CD14-positive monocyte (primary cell): ENCODE results near the gene RTCA. TPM values are rescaled to one million over a fixed set of nuclear protein-coding genes. Genes with fewer than 3 reads are reported as not detected.

ENCODE experiments used
- DNase-seq, 3 donors: peaks; one replicate each; pipeline ENCODE4 v3.0.0-alpha.2; 2011 to 2022
- H2AFZ ChIP-seq: 2 replicates; pipeline ENCODE4 v1.6.0; 2012; ENCODE audit warnings: mild to moderate bottlenecking, low read depth, low read length, inconsistent platforms; ENCODE audit not compliant: insufficient read depth, poor library complexity, severe bottlenecking
- H3K27ac ChIP-seq, 2 donors: 1 replicate in 1 of 2; 2 replicates in 1 of 2; pipeline ENCODE4 v1.5.1; 2012 to 2013; ENCODE audit warnings: low read length in 2 of 2, control low read depth in 1 of 2, inconsistent platforms in 1 of 2, low read depth in 1 of 2, mild to moderate bottlenecking in 1 of 2
- H3K27me3 ChIP-seq, 2 donors: one replicate each; pipeline versions ENCODE4 v1.6.0 to v1.6.1; 2011 to 2013; ENCODE audit warnings: low read length in 2 of 2; ENCODE audit not compliant: control insufficient read depth in 2 of 2, insufficient read depth in 2 of 2
- H3K36me3 ChIP-seq, 2 donors: replicated peaks in 1 of 2; 1 replicate in 1 of 2; 2 replicates in 1 of 2; pipeline versions ENCODE4 v1.5.1 to v1.6.1; 2012 to 2013; ENCODE audit warnings: low read length in 2 of 2, control low read depth in 1 of 2, inconsistent platforms in 1 of 2, mild to moderate bottlenecking in 1 of 2; ENCODE audit not compliant: insufficient read depth in 2 of 2, control insufficient read depth in 1 of 2
- H3K4me1 ChIP-seq, 2 donors: 1 replicate in 1 of 2; 2 replicates in 1 of 2; pipeline versions ENCODE4 v1.5.1 to v1.6.1; 2012 to 2013; ENCODE audit warnings: low read length in 2 of 2, control low read depth in 1 of 2, inconsistent platforms in 1 of 2, mild to moderate bottlenecking in 1 of 2, moderate library complexity in 1 of 2; ENCODE audit not compliant: insufficient read depth in 2 of 2, control insufficient read depth in 1 of 2
- H3K4me2 ChIP-seq: replicated peaks from 2 replicates; pipeline ENCODE3; 2012; ENCODE audit warnings: low read length, moderate library complexity, mild to moderate bottlenecking; ENCODE audit not compliant: poor library complexity, severe bottlenecking; ENCODE audit errors: extremely low read depth
- H3K4me3 ChIP-seq, 3 experiments: fragments of 200-600 bp in 1 of 3; sonication (generic) in 1 of 3; replicated peaks in 1 of 3; 1 replicate in 2 of 3; 2 replicates in 1 of 3; pipeline ENCODE4 v1.5.1; 2011 to 2013; ENCODE audit warnings: low read length in 3 of 3, mild to moderate bottlenecking in 3 of 3, control low read depth in 2 of 3, low read depth in 2 of 3, inconsistent platforms in 1 of 3, moderate library complexity in 1 of 3
- H3K79me2 ChIP-seq: 2 replicates; pipeline ENCODE4 v1.6.0; 2012; ENCODE audit warnings: mild to moderate bottlenecking, control low read depth, inconsistent platforms, low read length, moderate library complexity; ENCODE audit not compliant: insufficient read depth
- H3K9ac ChIP-seq: 2 replicates; pipeline ENCODE4 v1.6.0; 2017; ENCODE audit warnings: low read length, mild to moderate bottlenecking; ENCODE audit not compliant: insufficient read depth, poor library complexity, severe bottlenecking
- H3K9me3 ChIP-seq, 2 donors: replicated peaks in 1 of 2; 1 replicate in 1 of 2; 2 replicates in 1 of 2; pipeline versions ENCODE4 v1.5.1 to v1.6.1; 2012 to 2013; ENCODE audit warnings: low read length in 2 of 2, control low read depth in 1 of 2; ENCODE audit not compliant: control insufficient read depth in 1 of 2, insufficient read depth in 1 of 2
- H4K20me1 ChIP-seq: 2 replicates; pipeline ENCODE4 v1.6.0; 2012; ENCODE audit warnings: mild to moderate bottlenecking, low read length, control low read depth, moderate library complexity; ENCODE audit not compliant: insufficient read depth
- H3K27ac Mint-ChIP-seq, 7 donors: one replicate each; pipeline ENCODE4 v1.8.0; 2020; ENCODE audit warnings: mild to moderate bottlenecking in 7 of 7, mixed read lengths in 7 of 7, moderate library complexity in 6 of 7, inconsistent platforms in 2 of 7
- H3K27me3 Mint-ChIP-seq, 3 donors: one replicate each; pipeline ENCODE4 v1.8.0; 2021 to 2022; ENCODE audit warnings: low read depth in 3 of 3, mild to moderate bottlenecking in 3 of 3, mixed read lengths in 3 of 3, moderate library complexity in 3 of 3, inconsistent platforms in 1 of 3
- H3K36me3 Mint-ChIP-seq, 2 donors: one replicate each; pipeline ENCODE4 v1.8.0; 2020; ENCODE audit warnings: mixed read lengths in 2 of 2, inconsistent platforms in 1 of 2, mild to moderate bottlenecking in 1 of 2
- H3K4me1 Mint-ChIP-seq: one replicate; pipeline ENCODE4 v1.8.0; 2020; ENCODE audit warnings: mild to moderate bottlenecking, mixed read lengths
- H3K4me3 Mint-ChIP-seq, 2 donors: one replicate each; pipeline ENCODE4 v1.8.0; 2020; ENCODE audit warnings: mild to moderate bottlenecking in 2 of 2, mixed read lengths in 2 of 2, moderate library complexity in 1 of 2
- H3K9me3 Mint-ChIP-seq, 7 donors: one replicate each; pipeline ENCODE4 v1.8.0; 2020 to 2022; ENCODE audit warnings: mixed read lengths in 7 of 7, mild to moderate bottlenecking in 6 of 7, moderate library complexity in 6 of 7, inconsistent platforms in 2 of 7
- CTCF ChIP-seq: fragments of 200-600 bp; IDR thresholded peaks from one replicate; pipeline ENCODE4 v1.8.0; 2022; ENCODE audit warnings: antibody characterized with exemption, mild to moderate bottlenecking
- WGBS: methylation state at CpG from one replicate; pipeline ENCODE4 v1.1.5; 2013; ENCODE audit warnings: missing lambda C conversion rate; ENCODE audit not compliant: insufficient coverage; 5-methylcytosine and 5-hydroxymethylcytosine counted together
- intact Hi-C, 2 donors: fragments of 100-400 bp; cut with micrococcal nuclease; formaldehyde crosslinking; loops; one replicate each; pipeline versions ENCODE4 v1.15.0 to v1.15.1; 2023
- polyA plus RNA-seq, 3 donors: library from polyadenylated mRNA; depleted of rRNA in 1 of 3; unstranded in 2 of 3; stranded (reverse) in 1 of 3; fragments of 300-500 nt in 2 of 3; fragments of >200 nt in 1 of 3; fragmentation: Illumina TruSeq in 2 of 3; gene quantifications; 1 replicate in 2 of 3; 2 replicates in 1 of 3; pipeline ENCODE4 v1.2.3, GENCODE V29; 2012 to 2021

Gene RTCA
- polyA plus RNA-seq, 3 donors, result 11.7 to 18.3 (median 17.9) TPM

- no peak within 1 kb of the TSS for H3K27ac Mint-ChIP-seq
- H3K36me3 Mint-ChIP-seq, result no peaks in the 10 kb centered on the region
- H3K27me3 Mint-ChIP-seq, result peaks cover 0 to 2% (median 1%) of the 10 kb centered on the region in 3 donors
- H3K79me2 ChIP-seq, result peaks cover 42% of the 10 kb centered on the region
- 0% methylated on average over 10 of the region's 31 CpGs for WGBS
- DNase-seq, result peak; percentile 87 to 91 (median 91)
- H3K27me3 ChIP-seq, result no peaks in the 10 kb centered on the region
- H3K36me3 ChIP-seq, result no peaks in the 10 kb centered on the region
- peak within 1 kb of the TSS; percentile 98 for H2AFZ ChIP-seq
- H3K4me3 ChIP-seq, result peak within 1 kb of the TSS; percentile 79 to 97 (median 91)
- intact Hi-C loops, result loop anchor here in 1 of 2 donors (5.0 kb wide), 1 partner anchor 117 kb away; the partner anchor contains the start of genes SASS6 and TRMT13
- peak within 1 kb of the TSS; percentile 87 for H3K9ac ChIP-seq
- H3K4me1 Mint-ChIP-seq, result peaks cover 10% of the 10 kb centered on the region
- no peaks in the 10 kb centered on the region for H3K9me3 ChIP-seq
- peak within 1 kb of the TSS; percentile 70 to 96 for H3K27ac ChIP-seq
- TF ChIP-seq CTCF, result no peak
- peak within 1 kb of the TSS; percentile 93 for H3K4me2 ChIP-seq
- peaks cover 13 to 14% of the 10 kb centered on the region in 2 donors for H3K4me1 ChIP-seq
- H4K20me1 ChIP-seq, result no peaks in the 10 kb centered on the region
- H3K9me3 Mint-ChIP-seq, result no peaks in the 10 kb centered on the region
- no peak within 1 kb of the TSS for H3K4me3 Mint-ChIP-seq
Measured at GRCh38 chr1:100249537-100250257, 16.3 kb upstream of the RTCA start, which contains the start of gene DBT. Gene DBT, minus strand, starts transcription at chr1:100249834. Its CDS starts 14 bp downstream, at chr1:100249820.

- no peak for TF ChIP-seq CTCF
- Histone ChIP-seq H3K27ac (peak overlapping the region in 1 of 2 donors; percentile 96), H4K20me1 (no peaks in the 10 kb centered on the region), H3K4me1 (peaks cover 13 to 14% of the 10 kb centered on the region in 2 donors), H3K27me3 (no peaks in the 10 kb centered on the region), H3K4me3 (peak overlapping the region; percentile 79 to 97 (median 91)), H3K9ac (no peak overlapping the region), H2AFZ (peak overlapping the region; percentile 98), H3K4me2 (peak overlapping the region; percentile 93), H3K9me3 (no peaks in the 10 kb centered on the region), H3K79me2 (peaks cover 39% of the 10 kb centered on the region), H3K36me3 (no peaks in the 10 kb centered on the region)
- no CpG with 5 or more reads among the region's 1 CpG for WGBS
- no peak for DNase-seq
- Mint-ChIP-seq H3K4me1 (peaks cover 14% of the 10 kb centered on the region), H3K27me3 (peaks cover 0 to 2% (median 1%) of the 10 kb centered on the region in 3 donors), H3K4me3 (no peak overlapping the region), H3K36me3 (no peaks in the 10 kb centered on the region), H3K9me3 (no peaks in the 10 kb centered on the region), H3K27ac (no peak overlapping the region)
- intact Hi-C loops, result no loop called here
Measured at GRCh38 chr1:100250264-100250663, 15.8 kb upstream of the RTCA start.
